GM20431 (cell line): ENCODE results near the gene MYO1D.
"Not testable (repeated sequence)": the region's sequence is repeated elsewhere in the genome, so short reads cannot be mapped to it uniquely, and the experiment has no call there.

ENCODE experiments used
- in situ Hi-C: fragments of 300-500 bp; cut with MseI, MboI; formaldehyde crosslinking; loops from one replicate; pipeline ENCODE4 v1.15.0; 2020; ENCODE audit warnings: low sequenced_read_pairs; ENCODE audit not compliant: unreplicated experiment

Gene MYO1D

DNA sequence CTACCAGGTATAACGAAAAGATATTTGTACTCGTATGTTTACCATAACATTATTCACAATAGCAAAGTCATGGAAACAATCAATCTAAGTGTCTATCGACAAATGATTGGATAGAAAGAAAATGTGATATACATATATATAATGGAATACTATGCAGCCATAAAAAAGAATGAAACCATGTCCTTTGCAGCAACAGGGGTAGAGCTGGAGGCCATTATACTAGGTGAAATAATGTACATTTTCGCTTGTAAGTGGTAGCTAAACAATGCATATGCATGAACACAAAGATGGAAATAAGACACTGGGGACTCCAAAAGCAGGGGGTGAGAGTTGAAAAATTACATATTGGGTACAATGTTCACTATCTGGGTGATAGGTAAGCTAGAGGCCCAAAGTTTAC, 124.0 kb downstream of the MYO1D start:
- in situ Hi-C loops = loop anchor here (25.0 kb wide), 1 partner anchor 291 kb away; no protein-coding TSS in a partner anchor

DNA sequence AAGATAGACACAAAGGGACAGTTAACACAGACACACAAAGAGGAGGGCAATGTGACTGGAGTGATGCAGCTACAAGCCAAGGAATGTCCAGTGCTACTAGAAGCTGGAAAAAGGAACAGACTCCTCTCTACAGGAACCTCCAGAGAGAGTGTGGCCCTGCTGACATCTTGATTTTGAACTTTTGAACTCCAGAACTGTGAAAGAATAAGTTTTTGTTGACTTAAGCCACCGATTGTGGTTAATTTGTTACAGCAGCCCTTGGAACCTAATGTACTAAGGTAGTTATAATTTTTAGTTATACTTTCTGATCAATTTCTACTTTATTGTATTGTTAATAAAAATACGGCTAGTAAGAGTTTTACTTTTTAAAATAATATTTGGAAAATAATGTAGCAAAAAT, 129.1 kb downstream of the MYO1D start:
- in situ Hi-C loops = no loop called here

DNA sequence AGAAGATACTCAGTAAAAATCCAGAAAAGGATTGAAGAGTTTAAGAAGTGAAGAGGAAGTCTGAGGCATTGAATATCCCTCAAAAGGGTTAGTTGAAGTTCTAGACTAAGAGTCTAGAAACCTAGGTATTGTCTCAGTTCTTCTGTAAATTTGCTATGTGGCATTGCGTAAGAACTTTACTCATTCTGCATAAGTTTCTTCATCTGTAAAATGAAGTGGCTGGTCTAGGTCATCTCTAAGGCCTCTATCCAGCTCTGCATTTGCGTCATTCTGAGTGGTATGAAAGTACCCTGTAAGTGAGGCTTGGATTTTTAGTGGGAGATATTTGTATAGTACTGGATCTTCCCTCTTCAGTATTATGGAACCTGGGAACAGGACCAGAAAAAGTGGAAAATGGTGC, 130.2 kb downstream of the MYO1D start:
- in situ Hi-C loops = no loop called here

DNA sequence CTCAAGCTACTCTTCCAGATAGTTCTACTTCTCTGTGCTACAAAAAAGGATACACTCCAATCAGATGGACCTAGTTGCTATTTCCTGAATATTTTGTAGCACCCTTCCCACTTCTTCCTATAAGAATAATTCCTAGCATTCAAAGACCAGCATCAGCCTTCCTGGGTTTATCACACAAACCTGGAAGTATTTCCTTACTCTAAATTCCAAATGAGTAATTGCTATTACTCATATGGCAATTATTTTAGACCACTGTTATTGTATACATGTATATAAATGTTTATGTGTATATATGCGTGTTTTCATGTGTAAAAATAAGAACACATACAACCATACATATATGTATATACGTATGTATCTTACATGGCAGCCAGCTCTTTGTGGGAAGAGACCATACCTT, 130.6 kb downstream of the MYO1D start:
- in situ Hi-C loops = no loop called here

DNA sequence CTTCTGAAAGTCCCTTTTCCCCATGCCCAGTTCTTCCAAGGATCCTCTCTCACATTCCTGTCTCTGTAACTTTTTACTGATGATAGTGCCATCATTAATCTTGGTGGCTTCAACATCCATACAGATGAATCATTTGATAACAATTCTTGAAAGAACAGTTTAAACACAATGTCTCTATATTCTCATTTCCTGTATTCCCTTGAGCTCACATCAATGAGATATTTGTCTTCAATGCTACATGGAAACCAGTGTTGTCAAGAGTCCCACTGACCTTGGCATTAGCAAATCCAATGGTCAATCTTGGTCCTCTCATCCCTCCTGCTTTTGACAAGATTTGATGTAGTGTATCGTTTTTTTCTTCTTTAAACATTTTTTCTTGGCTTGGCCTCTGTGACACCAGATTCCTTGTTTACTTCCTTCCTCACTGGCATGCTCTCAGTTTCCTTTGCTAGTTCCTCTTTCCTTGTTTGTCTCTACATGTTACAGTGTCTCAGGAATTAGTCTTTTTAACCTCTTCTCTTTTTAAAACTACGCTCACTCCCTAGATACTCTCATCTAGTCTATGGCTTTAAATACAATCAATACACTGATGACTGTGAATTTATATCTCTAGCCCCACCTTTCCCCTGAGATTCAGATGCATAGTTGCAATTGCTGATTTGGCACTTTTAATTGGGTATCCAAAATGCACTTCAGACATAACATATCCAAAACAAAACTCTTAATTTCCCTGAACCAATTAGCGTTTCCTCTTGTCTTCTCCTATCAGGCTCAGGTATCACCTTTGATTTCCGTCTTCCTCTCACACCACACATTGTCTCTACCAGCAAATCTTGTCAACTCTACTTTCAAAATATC, 134.0 kb downstream of the MYO1D start:
- in situ Hi-C loops = no loop called here

DNA sequence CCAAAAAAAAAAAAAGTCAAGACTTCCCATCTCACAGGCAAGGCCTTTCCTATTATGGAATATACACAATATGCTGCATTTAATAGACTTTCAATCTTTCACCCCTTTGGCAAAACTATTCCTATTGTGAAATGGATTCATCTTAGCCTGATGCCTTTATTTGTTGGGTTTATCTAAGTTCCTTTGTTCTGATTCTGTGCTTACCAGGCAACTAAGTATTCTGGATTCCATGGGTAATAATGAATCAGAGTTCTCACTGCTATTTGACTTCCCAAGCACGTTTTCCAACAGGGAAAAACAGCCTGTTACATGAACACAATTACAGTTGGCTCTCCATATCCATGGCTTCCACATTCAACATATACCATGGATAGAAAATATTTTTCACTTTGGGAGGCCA, 135.5 kb downstream of the MYO1D start:
- in situ Hi-C loops = no loop called here

DNA sequence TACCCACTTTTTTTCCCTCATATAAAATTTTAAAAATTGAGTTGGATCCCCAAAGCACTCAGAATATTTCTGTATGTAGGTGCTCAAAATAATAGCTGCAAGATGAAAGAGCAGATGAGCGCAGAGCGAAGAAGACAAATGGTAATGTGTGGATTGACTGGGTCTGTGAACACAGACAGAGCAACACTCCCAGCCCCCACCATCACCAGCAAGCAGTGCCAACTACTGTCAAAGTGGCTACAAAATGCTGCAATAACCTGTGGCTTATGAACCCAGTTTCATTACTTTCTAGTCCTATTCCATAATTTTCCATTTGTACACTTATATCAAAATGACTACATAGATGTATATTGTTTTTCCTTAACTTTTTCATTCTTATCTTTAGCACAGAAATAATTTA, 137.2 kb downstream of the MYO1D start:
- in situ Hi-C loops = no loop called here

DNA sequence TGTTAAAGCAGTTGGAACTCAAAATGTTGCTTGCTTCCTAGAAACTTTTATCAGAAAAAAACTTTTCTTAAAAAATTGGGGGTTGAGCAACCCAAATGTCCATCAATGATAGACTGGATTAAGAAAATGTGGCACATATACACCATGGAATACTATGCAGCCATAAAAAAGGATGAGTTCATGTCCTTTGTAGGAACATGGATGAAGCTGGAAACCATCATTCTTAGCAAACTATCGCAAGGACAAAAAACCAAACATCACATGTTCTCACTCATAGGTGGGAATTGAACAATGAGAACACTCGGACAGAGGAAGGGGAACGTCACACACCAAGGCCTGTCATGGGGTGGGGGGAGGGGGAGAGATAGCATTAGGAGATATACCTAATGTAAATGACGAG, 137.8 kb downstream of the MYO1D start:
- in situ Hi-C loops = not testable (repeated sequence)

DNA sequence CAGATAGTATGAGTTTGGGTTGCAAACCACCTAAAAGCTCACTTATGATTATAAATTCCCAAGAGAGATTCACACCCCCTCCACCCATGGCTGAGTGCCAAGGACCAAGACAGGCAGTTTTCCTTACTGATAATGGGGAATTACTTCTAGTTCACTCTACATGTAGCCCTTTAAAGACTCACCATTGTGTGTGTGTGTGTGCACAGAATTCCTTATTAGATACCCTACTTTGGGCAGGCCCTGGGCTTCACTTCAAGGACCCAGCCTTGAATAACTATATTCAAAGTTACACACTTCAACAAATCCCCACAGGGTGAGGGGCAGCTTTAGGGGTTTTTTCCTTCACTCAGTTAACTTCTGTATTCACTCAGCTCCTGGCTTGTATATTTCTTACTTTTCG, 143.5 kb downstream of the MYO1D start:
- in situ Hi-C loops = no loop called here

DNA sequence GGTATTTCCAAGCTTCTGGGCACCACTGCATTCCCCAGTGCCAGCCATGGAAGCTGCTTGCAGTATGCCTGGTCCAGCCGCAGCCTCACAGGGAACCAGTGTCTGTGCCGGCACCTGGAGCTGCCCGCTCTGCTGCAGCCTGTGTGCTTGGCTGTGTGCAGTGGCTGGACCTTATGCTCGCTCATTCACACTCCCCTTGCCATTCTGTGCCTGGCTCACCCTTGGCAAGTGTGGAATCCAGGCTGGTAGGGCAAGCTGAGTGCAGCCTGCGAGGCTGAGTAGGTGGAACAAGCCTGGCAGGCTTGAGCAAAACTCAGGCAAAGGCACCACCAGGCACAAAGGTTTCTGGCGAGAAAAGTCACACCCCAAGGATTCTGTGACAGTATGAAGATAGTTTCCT, 144.0 kb downstream of the MYO1D start:
- in situ Hi-C loops = no loop called here

DNA sequence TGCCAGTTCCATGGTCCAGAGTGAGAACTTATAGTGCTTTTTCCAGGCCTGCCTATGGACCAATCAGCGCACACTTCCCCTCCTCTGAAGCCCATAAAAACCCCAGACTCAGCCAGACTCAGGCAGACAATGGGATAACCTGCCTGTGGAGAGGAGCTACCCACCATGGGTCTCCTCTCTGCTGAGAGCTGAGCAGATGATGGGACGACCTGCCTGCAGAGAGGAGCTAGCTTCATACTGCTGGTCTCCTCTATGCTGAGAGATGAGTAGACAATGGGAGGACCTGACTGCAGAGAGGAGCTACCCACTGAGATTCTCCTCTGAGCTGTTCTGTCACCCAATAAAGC, 144.7 kb downstream of the MYO1D start:
- in situ Hi-C loops = no loop called here

DNA sequence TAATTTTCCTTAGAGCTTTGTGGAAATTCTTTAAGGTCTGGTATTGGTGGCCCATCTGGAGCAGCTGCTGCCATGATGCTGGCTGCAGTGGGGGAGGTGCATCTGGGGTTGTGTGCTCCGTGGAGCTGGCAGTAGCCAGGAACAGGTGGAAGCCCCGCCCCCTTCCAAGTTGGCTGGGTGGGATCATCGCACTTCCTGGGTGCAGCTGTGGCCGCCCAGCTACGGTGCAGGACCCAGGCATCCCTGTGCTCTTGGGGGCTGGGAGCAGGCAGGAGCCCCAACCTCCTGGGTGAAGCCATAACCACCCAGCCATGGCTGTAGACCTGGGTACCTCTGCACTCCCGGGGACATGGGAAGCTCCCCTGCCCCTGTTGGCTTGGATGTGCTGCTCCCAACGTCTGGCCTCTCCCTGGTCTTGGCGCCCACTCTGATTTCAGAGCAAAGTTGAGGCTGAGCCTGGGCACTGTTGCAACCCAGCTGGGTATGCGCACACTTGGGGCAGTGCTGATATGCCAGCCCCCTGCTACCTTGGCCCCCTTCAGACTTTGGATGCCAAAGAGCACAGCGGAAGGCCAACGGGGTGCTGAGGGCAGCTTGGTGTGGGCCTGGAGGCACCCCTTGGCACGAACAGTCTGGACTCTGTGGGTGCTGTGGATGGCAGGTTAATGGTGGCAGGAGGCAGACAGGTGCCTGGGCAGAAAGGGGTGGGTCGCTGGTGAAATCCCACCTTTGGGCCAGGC, 145.2 kb downstream of the MYO1D start:
- in situ Hi-C loops = no loop called here

DNA sequence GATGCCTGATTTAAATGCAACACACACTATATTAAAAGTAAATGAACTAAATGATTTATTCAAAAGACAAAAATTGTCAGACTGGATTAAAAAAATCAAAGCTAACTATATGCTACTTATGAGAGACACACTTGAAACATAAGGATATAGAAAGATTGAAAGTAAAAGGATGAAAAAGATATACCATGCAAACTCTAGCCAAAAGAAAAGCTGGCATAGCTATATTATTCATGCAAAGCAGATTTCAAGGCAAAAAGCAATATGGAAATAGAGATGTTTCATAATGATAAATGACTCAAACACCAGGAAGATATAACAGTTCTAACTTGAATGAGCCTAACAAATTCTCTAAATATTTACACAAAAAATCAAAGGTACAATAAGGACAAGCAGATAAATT, 149.2 kb downstream of the MYO1D start:
- in situ Hi-C loops = no loop called here

DNA sequence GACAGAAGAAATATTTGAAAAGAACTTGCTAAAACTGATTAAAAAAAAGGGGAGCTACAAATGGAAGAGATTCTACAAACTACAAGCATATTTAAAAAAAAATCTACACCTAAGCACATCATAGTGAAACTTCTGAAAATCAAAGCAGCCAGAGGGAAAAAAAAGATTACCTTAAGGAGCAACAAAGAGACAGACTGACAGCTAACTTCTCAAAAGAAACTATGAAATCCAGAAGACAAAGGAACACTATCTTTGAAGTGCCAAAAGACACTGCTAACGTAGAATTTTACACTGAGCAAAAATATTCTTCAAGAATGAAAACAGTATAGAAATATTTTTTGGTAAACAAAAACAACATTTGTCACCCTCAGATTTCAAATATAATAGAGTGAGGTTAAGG, 151.2 kb downstream of the MYO1D start:
- in situ Hi-C loops = no loop called here

DNA sequence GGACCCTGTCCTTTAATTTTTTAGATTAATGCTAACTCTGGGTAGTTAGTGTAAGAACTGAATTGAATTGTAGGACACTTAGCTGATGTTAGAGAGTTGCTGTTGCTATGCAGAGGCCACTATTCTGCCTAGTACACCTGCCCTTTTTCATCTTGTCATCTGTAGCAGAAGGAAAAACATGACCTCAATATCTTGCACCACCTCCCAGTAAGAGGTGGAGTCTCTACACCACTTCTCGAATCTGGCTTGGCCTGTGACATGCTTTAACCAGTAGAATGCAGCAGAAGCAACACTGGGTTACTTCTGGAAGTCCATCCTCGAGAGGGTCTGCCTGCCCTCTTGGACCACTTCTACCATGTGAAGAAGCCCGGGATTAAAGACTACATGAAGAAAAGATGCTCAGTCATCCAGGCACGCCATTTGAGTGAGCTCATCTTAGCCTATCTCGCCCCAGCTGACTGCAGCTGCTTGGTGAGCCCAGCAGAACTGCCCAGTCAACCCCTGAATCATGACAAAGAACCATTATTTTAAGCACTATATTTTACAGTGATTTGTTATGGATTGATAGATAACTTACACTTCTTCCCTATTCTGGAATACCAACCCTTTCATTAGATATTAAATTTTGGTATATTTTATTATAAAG, 153.5 kb downstream of the MYO1D start:
- in situ Hi-C loops = no loop called here

DNA sequence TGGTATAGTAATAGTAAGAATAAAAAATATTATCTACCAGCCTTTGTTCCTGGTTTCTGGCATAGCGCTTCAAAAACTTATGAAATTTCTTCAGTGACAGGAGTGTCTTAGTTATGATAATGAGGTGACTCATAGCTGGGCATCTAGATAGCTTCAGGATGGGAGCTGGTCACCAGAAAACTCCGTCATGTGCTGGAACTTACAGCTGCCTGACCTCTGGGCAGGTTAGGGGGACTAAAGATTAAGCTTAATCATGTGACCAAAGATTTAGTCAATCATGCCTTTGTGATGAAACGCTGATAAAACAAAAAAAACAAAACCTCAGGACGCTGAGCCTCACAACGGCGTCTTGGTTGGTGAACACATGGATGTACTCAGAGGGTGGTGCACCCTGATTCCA, 154.2 kb downstream of the MYO1D start:
- in situ Hi-C loops = no loop called here

DNA sequence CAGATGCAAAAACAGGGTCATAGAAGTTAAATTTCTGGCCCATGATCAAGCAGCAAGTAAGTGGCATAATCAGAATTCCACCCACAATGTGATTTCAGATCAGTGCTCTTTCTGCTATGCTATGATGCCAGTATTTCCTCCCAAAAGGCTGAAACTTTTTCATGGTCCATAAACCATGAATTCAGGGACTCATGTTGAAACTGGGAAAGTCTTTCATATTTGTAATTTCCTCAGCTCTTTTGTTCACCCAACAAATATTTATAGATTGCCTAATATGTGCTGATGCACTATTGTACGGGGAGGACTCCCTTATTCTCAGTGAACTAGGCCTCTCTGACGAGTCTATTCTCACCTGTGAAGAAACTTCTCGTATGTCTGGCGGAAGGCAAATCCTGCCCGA, 156.3 kb downstream of the MYO1D start:
- in situ Hi-C loops = no loop called here

DNA sequence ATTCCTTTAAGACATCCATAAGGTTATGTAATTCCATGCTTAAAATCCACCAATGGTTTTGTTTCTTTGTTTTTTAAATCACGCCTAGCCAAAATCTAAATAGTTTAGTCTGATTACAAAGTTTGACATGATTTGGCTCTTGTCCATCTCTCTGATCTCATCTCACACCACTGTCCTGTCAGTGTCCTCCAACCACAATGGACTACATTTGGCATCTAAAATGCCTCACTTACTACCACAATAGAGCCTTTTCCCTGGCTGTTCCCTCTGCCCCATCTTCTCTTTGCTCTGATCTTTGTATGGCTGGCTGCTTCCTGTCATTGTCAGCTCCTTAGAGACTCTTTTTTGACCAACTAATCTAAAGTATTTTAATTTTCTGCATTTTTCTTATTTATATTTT, 157.2 kb downstream of the MYO1D start:
- in situ Hi-C loops = no loop called here

DNA sequence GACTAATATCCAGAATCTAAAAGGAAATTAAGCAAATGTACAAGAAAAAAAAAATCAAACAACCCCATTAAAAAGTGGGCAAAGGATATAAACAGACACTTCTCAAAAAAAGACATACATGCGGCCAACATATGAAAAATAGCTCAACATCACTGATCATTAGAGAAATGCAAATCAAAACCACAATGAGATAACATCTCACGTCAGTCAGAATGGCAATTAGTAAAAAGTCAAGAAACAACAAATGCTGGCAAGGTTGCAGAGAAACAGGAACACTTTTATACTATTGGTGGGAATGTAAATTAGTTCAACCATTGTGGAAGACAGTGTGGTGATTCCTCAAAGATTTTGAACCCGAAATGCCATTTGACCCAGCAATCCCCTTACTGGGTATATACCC, 162.0 kb downstream of the MYO1D start:
- in situ Hi-C loops = not testable (repeated sequence)

DNA sequence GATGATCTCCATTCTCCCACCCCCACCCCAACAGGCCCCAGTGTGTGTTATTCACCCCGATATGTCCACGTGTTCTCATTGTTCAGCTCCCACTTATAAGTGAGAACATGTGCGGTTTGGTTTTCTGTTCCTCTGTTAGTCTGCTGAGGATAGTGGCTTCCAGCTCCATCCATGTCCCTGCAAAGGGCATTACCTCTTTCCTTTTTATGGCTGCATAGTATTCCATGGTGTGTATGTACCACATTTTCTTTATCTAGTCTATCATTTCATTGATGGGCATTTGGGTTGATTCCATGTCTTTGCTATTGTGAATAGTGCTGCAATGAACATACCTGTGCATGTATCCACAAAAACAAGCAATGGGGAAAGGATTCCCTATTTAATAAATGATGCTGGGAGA, 162.7 kb downstream of the MYO1D start:
- in situ Hi-C loops = not testable (repeated sequence)

DNA sequence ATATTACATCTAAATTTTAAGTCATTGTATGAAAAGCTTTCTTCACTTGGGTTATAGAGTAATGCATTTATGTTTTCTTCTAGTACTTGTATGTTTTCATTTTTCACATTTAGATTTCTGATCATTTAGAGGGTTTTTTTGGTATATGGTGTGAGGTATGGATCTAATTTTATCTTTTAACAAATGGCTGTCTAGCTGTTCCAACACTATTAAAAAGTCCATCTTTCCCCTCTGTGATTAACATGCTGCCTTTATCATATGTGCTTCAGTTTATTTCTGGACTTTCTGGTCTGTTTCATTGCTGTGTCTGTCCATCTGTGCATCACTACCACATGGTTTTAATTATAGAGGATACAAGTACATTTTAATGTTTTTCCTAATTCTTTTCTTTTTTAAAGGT, 163.8 kb downstream of the MYO1D start:
- in situ Hi-C loops = no loop called here
